GM12864 (cell line): ENCODE measurements around the gene UNC13D.

Experiments used
- DNase-seq: peaks from one replicate; pipeline ENCODE4 v3.0.0-alpha.2; 2011; ENCODE audit warnings: low read depth
- H3K4me3 ChIP-seq: 2 replicates; pipeline ENCODE4 v1.5.1; 2011; ENCODE audit warnings: mild to moderate bottlenecking, low read depth, low read length, control low read depth
- CTCF ChIP-seq: IDR thresholded peaks from 2 replicates; pipeline ENCODE4 v1.5.1; 2011; ENCODE audit warnings: low read depth, mild to moderate bottlenecking, moderate library complexity, low read length, control low read depth, inconsistent platforms; ENCODE audit errors: missing control alignments

The UNC13D gene

GRCh38 chr17:75819678-75820077, 24.5 kb downstream of the UNC13D start:
- no peak overlapping the region for H3K4me3 ChIP-seq
- TF ChIP-seq CTCF = no peak
- no peak for DNase-seq

- no peak overlapping the region for H3K4me3 ChIP-seq
- DNase-seq = no peak
- no peak for TF ChIP-seq CTCF
Observed at GRCh38 chr17:75819116-75819515, 25.1 kb downstream of the UNC13D start.

GRCh38 chr17:75818326-75818885, 25.8 kb downstream of the UNC13D start:
- TF ChIP-seq CTCF = no peak
- no peak for DNase-seq
- H3K4me3 ChIP-seq = no peak overlapping the region

GRCh38 chr17:75817571-75817970, 26.6 kb downstream of the UNC13D start:
- H3K4me3 ChIP-seq = no peak overlapping the region
- DNase-seq = no peak
- TF ChIP-seq CTCF = no peak

- TF ChIP-seq CTCF = no peak
- no peak overlapping the region for H3K4me3 ChIP-seq
- DNase-seq = no peak
Observed at GRCh38 chr17:75816693-75817092, 27.5 kb downstream of the UNC13D start.

GRCh38 chr17:75815399-75815798, 28.8 kb downstream of the UNC13D start:
- no peak overlapping the region for H3K4me3 ChIP-seq
- TF ChIP-seq CTCF = no peak
- no peak for DNase-seq

GRCh38 chr17:75814900-75815373, 29.3 kb downstream of the UNC13D start:
- no peak overlapping the region for H3K4me3 ChIP-seq
- DNase-seq = no peak
- TF ChIP-seq CTCF = no peak
